Keratinocyte (primary cell): ENCODE measurements around the gene SCFD2. TPM values are rescaled to one million over a fixed set of nuclear protein-coding genes. Genes with fewer than 3 reads are reported as not detected.
"Not testable (repeated sequence)": the region's sequence is repeated elsewhere in the genome, so short reads cannot be mapped to it uniquely, and the experiment has no call there.

ENCODE experiments used
- DNase-seq: peaks from one replicate; pipeline ENCODE4 v3.0.0-alpha.2; 2011; ENCODE audit warnings: low read depth, missing footprints, low spot score
- FAIRE-seq: peaks from 2 replicates; lab custom pipeline; 2011; peaks lifted over from hg19 to GRCh38; lab: Jason Lieb, UNC
- H2AFZ ChIP-seq: 2 replicates; pipeline ENCODE4 v1.6.0; 2012; ENCODE audit warnings: low read length, control low read depth, inconsistent platforms; ENCODE audit not compliant: control insufficient read depth
- H3K27ac ChIP-seq: 2 replicates; pipeline ENCODE4 v1.5.1; 2011; ENCODE audit warnings: low read length; ENCODE audit not compliant: control insufficient read depth, insufficient read depth
- H3K27me3 ChIP-seq: 3 replicates; pipeline ENCODE4 v1.6.0; 2011; ENCODE audit warnings: low read length; ENCODE audit not compliant: control insufficient read depth, insufficient read depth; ENCODE audit errors: extremely low read depth
- H3K36me3 ChIP-seq, 2 experiments: 2 replicates in 1 of 2; 3 replicates in 1 of 2; pipeline ENCODE4 v1.5.1; 2011; ENCODE audit warnings: low read length in 2 of 2, mild to moderate bottlenecking in 1 of 2; ENCODE audit not compliant: control insufficient read depth in 2 of 2, insufficient read depth in 2 of 2; ENCODE audit errors: extremely low read depth in 1 of 2
- H3K4me1 ChIP-seq: 3 replicates; pipeline ENCODE4 v1.5.1; 2011; ENCODE audit warnings: low read length; ENCODE audit not compliant: control insufficient read depth, insufficient read depth; ENCODE audit errors: extremely low read depth
- H3K4me2 ChIP-seq: 3 replicates; pipeline ENCODE4 v1.6.0; 2011; ENCODE audit warnings: low read depth, low read length; ENCODE audit not compliant: control insufficient read depth, insufficient read depth; ENCODE audit errors: extremely low read depth
- H3K4me3 ChIP-seq, 3 experiments: fragments of 200-600 bp in 1 of 3; sonication (generic) in 1 of 3; 2 replicates in 2 of 3; 3 replicates in 1 of 3; pipeline ENCODE4 v1.5.1; 2011 to 2016; ENCODE audit warnings: low read length in 3 of 3, mild to moderate bottlenecking in 3 of 3, control low read depth in 2 of 3, inconsistent platforms in 1 of 3, low read depth in 1 of 3, mixed read lengths in 1 of 3, mixed run types in 1 of 3, moderate library complexity in 1 of 3; ENCODE audit not compliant: control insufficient read depth in 2 of 3, insufficient read depth in 2 of 3; ENCODE audit errors: extremely low read depth in 1 of 3
- H3K79me2 ChIP-seq: 2 replicates; pipeline ENCODE4 v1.6.0; 2012; ENCODE audit warnings: low read length; ENCODE audit not compliant: control insufficient read depth, insufficient read depth
- H3K9ac ChIP-seq: 3 replicates; pipeline ENCODE4 v1.6.0; 2011; ENCODE audit warnings: low read length; ENCODE audit not compliant: control insufficient read depth, insufficient read depth; ENCODE audit errors: extremely low read depth
- H3K9me1 ChIP-seq: 3 replicates; pipeline ENCODE4 v1.6.0; 2011; ENCODE audit warnings: low read length; ENCODE audit not compliant: control insufficient read depth, insufficient read depth; ENCODE audit errors: extremely low read depth
- H3K9me3 ChIP-seq: 2 replicates; pipeline ENCODE4 v1.5.1; 2012; ENCODE audit warnings: low read depth, low read length; ENCODE audit not compliant: control insufficient read depth
- H4K20me1 ChIP-seq: 3 replicates; pipeline ENCODE4 v1.6.0; 2011; ENCODE audit warnings: low read length; ENCODE audit not compliant: control insufficient read depth, insufficient read depth; ENCODE audit errors: extremely low read depth
- EZH2 ChIP-seq: IDR thresholded peaks from one replicate; pipeline ENCODE4 v1.6.1; 2012; ENCODE audit warnings: inconsistent platforms, mild to moderate bottlenecking, low read length, moderate library complexity
- dilution Hi-C: fragments of 300-500 bp; cut with MboI; formaldehyde crosslinking; loops from one replicate; pipeline ENCODE4 v1.7.0; 2020; ENCODE audit warnings: low sequenced_read_pairs; ENCODE audit not compliant: extremely low pct_ligation_motif_present
- polyA plus RNA-seq, 5 experiments: library from polyadenylated mRNA; depleted of rRNA in 3 of 5; stranded (reverse) in 3 of 5; stranded (forward) in 1 of 5; unstranded in 1 of 5; fragments of >200 nt; gene quantifications; 1 replicate in 1 of 5; 2 replicates in 3 of 5; 3 replicates in 1 of 5; pipeline versions ENCODE4 v1.2.1 to v1.2.3, GENCODE V29; 2011 to 2012; ENCODE audit warnings: missing spikeins in 2 of 5, low read depth in 1 of 5, low replicate concordance in 1 of 5
- TF ChIP-seq, protein P1 (sequence below), 3 experiments: IDR thresholded peaks in 1 of 3; conservative IDR thresholded peaks in 1 of 3; optimal IDR thresholded peaks in 1 of 3; 2 replicates in 2 of 3; 3 replicates in 1 of 3; pipeline versions ENCODE3 to v1.5.1; 2011; ENCODE audit warnings: low read length in 3 of 3, mild to moderate bottlenecking in 3 of 3, moderate library complexity in 2 of 3, control low read depth in 1 of 3, inconsistent platforms in 1 of 3; ENCODE audit not compliant: insufficient read depth in 2 of 3; ENCODE audit errors: extremely low read depth in 1 of 3

Gene SCFD2
- polyA plus RNA-seq, 1 donor (not counting 4 experiments of a cell fraction or from before 2014, with no cell fraction given), result 13.9 TPM

DNA sequence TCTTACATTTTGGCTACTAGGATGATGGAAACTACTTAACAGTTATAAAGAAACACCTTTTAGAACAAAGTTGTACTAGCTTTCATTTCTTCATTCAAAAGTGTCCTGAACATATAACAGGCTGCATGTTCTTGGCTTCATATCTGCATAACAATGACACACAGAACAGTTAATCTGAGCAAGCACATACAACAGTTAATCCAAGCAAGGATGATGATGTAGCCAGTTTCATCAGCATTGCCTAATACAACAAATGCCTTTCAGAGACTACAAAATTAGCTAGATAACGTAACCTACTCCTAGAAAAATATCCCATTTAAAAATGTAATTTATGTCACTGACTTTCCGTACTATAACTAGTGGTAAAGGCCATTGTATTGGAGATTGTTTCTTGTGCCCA is 182.1 kb downstream of the SCFD2 start:
- Histone ChIP-seq H3K4me3 (no peak overlapping the region), H3K4me1 (no peaks in the 10 kb centered on the region), H3K9ac (no peak overlapping the region), H3K4me2 (no peak overlapping the region), H3K79me2 (no peaks in the 10 kb centered on the region), H3K27ac (no peak overlapping the region), H2AFZ (no peak overlapping the region), H3K27me3 (no peaks in the 10 kb centered on the region), H3K36me3 (no peaks in the 10 kb centered on the region), H3K9me1 (no peaks in the 10 kb centered on the region), H4K20me1 (no peaks in the 10 kb centered on the region), H3K9me3 (no peaks in the 10 kb centered on the region)
- TF ChIP-seq, protein P1, sequence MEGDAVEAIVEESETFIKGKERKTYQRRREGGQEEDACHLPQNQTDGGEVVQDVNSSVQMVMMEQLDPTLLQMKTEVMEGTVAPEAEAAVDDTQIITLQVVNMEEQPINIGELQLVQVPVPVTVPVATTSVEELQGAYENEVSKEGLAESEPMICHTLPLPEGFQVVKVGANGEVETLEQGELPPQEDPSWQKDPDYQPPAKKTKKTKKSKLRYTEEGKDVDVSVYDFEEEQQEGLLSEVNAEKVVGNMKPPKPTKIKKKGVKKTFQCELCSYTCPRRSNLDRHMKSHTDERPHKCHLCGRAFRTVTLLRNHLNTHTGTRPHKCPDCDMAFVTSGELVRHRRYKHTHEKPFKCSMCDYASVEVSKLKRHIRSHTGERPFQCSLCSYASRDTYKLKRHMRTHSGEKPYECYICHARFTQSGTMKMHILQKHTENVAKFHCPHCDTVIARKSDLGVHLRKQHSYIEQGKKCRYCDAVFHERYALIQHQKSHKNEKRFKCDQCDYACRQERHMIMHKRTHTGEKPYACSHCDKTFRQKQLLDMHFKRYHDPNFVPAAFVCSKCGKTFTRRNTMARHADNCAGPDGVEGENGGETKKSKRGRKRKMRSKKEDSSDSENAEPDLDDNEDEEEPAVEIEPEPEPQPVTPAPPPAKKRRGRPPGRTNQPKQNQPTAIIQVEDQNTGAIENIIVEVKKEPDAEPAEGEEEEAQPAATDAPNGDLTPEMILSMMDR (optimal IDR thresholded peaks at IDR 0.05 in 1 of 3, IDR thresholded peaks at IDR 0.05 in 1 of 3, conservative IDR thresholded peaks at IDR 0.05 in 1 of 3; ENCODE audit: extremely low read depth in 1 of 3, insufficient read depth in 2 of 3, low read length in 3 of 3), result no peak
- TF ChIP-seq EZH2, result no peak
- dilution Hi-C loops, result no loop called here
- DNase-seq (no peak), FAIRE-seq (no peak)

DNA sequence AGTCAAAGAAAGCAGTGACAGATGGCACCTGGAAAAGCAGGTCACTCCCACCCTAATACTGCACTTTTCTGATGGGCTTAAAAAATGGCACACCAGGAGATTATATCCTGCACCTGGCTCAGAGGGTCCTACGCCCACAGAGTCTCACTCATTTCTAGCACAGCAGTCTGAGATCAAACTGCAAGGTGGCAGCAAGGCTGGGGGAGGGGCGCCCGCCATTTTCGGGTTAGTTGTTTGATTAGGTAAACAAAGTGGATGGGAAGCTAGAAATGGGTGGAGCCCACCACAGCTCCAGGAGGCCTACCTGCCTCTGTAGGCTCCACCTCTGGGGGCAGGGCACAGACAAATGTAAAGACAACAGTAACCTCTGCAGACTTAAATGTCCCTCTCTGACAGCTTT is 188.1 kb downstream of the SCFD2 start:
- dilution Hi-C loops, DNase-seq, FAIRE-seq, H3K9me3 ChIP-seq, H3K4me1 ChIP-seq, H2AFZ ChIP-seq, H3K27me3 ChIP-seq, H3K4me2 ChIP-seq, H3K9me1 ChIP-seq, H3K79me2 ChIP-seq, H3K4me3 ChIP-seq, H3K36me3 ChIP-seq, H3K9ac ChIP-seq, H3K27ac ChIP-seq, H4K20me1 ChIP-seq: not testable (repeated sequence)

DNA sequence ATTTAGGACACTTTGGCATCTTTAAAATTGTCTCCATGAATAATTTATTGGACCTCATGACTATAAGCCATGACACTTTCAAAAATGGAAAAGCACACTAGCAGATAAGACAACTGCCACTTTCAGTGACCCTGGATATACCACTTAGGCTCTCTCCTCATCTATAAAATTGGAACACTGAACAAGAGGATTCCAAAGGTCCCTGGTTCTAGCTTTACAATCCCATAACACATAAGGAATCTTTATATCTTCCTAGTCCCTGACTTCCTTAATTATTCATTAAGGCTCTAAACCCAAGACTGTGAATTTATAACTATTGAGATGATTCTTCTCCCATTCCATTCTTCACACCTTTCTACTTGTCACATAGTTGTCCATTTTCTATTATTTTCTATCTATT is 190.2 kb downstream of the SCFD2 start:
- Histone ChIP-seq H3K9me3 (no peaks in the 10 kb centered on the region), H3K36me3 (no peaks in the 10 kb centered on the region), H3K4me1 (no peaks in the 10 kb centered on the region), H4K20me1 (no peaks in the 10 kb centered on the region), H3K9me1 (no peaks in the 10 kb centered on the region), H3K79me2 (no peaks in the 10 kb centered on the region), H3K27ac (no peak overlapping the region), H3K27me3 (no peaks in the 10 kb centered on the region), H3K4me3 (no peak overlapping the region), H2AFZ (no peak overlapping the region), H3K9ac (no peak overlapping the region), H3K4me2 (no peak overlapping the region)
- DNase-seq (no peak), FAIRE-seq (no peak)
- TF ChIP-seq, protein P1 (optimal IDR thresholded peaks at IDR 0.05 in 1 of 3, IDR thresholded peaks at IDR 0.05 in 1 of 3, conservative IDR thresholded peaks at IDR 0.05 in 1 of 3; ENCODE audit: extremely low read depth in 1 of 3, insufficient read depth in 2 of 3, low read length in 3 of 3), result no peak
- no peak for TF ChIP-seq EZH2
- dilution Hi-C loops, result no loop called here
